GM12878 (cell line): ENCODE results near the gene CHTOP. TPM values are rescaled to one million over a fixed set of nuclear protein-coding genes. Genes with fewer than 3 reads are reported as not detected.

Experiments
- BACH1 ChIP-seq: fragments of 450-650 bp; IDR thresholded peaks from 2 replicates; pipeline ENCODE4 v1.6.1; 2017; ENCODE audit warnings: mild to moderate bottlenecking, borderline replicate concordance
- BCL11A ChIP-seq: IDR thresholded peaks from 2 replicates; pipeline ENCODE4 v1.6.1; 2011; ENCODE audit warnings: low read depth, low read length
- CREM ChIP-seq: IDR thresholded peaks from 2 replicates; pipeline ENCODE4 v1.6.1; 2014; ENCODE audit warnings: antibody characterized with exemption, low read depth
- ETV6 ChIP-seq, 2 experiments: fragments of 450-650 bp in 1 of 2; IDR thresholded peaks in 1 of 2; conservative IDR thresholded peaks in 1 of 2; 2 replicates each; pipeline ENCODE4 v1.6.1; 2014; ENCODE audit warnings: antibody characterized with exemption in 1 of 2, borderline replicate concordance in 1 of 2, low read depth in 1 of 2, mild to moderate bottlenecking in 1 of 2, moderate library complexity in 1 of 2
- IRF4 ChIP-seq: IDR thresholded peaks from 2 replicates; pipeline ENCODE4 v1.6.1; 2011; ENCODE audit warnings: low read depth, low read length
- PBX3 ChIP-seq: IDR thresholded peaks from 2 replicates; pipeline ENCODE4 v1.6.1; 2011; ENCODE audit warnings: mild to moderate bottlenecking, low read depth, low read length, moderate library complexity; ENCODE audit not compliant: insufficient replicate concordance
- POU2F2 ChIP-seq: IDR thresholded peaks from 3 replicates; pipeline ENCODE4 v1.6.1; 2011; ENCODE audit warnings: low read depth, mild to moderate bottlenecking, low read length, borderline replicate concordance
- RELB ChIP-seq: fragments of 450-650 bp; IDR thresholded peaks from 2 replicates; pipeline ENCODE4 v1.6.1; 2017; ENCODE audit warnings: low read depth, mild to moderate bottlenecking, moderate library complexity
- SMARCA5 ChIP-seq: fragments of 450-650 bp; IDR thresholded peaks from 2 replicates; pipeline ENCODE4 v1.6.1; 2017; ENCODE audit warnings: mild to moderate bottlenecking
- SREBF2 ChIP-seq: IDR thresholded peaks from 2 replicates; pipeline ENCODE4 v1.6.1; 2012; ENCODE audit warnings: mild to moderate bottlenecking, low read length
- SUZ12 ChIP-seq: fragments of 200-600 bp; sonication (generic); IDR thresholded peaks from one replicate; pipeline ENCODE4 v1.6.1; 2018; ENCODE audit warnings: antibody characterized with exemption, mild to moderate bottlenecking; ENCODE audit not compliant: unreplicated experiment
- TCF12 ChIP-seq: IDR thresholded peaks from 2 replicates; pipeline ENCODE4 v1.6.1; 2011; ENCODE audit warnings: low read depth, mild to moderate bottlenecking, low read length
- ZNF687 ChIP-seq: fragments of 450-650 bp; IDR thresholded peaks from 2 replicates; pipeline ENCODE4 v1.6.1; 2017; ENCODE audit warnings: mild to moderate bottlenecking, moderate library complexity
- polyA plus RNA-seq, 11 experiments: library from polyadenylated mRNA; depleted of rRNA in 4 of 11; unstranded in 6 of 11; stranded (reverse) in 5 of 11; fragments of >200 nt; fragmentation: Nextera tagmentation in 4 of 11; fragmentation: Illumina TruSeq in 1 of 11; extraction: Ambion mirVana in 4 of 11; extraction: Trizol in 1 of 11; gene quantifications; 1 replicate in 1 of 11; 2 replicates in 10 of 11; pipeline versions ENCODE4 v1.2.1 to v1.2.3, GENCODE V29; 2011 to 2016; ENCODE audit warnings: inconsistent platforms in 2 of 11, missing spikeins in 2 of 11, low read depth in 1 of 11
- total RNA-seq, 4 experiments: library from RNA; depleted of rRNA in 3 of 4; stranded (reverse); fragments of >200 nt in 3 of 4; fragmentation: Illumina TruSeq in 1 of 4; extraction: Trizol in 1 of 4; gene quantifications; 2 replicates each; pipeline versions ENCODE4 v1.2.1 to v1.2.3, GENCODE V29; 2013 to 2021

CHTOP gene
- total and polyA plus RNA-seq, 10 of the 15 experiments (the other 5 are each of a cell fraction or from before 2014, with no cell fraction given): 8.4 to 93.8 (median 52.3) TPM

GRCh38 chr1:153598309-153599172 lies 35.3 kb upstream of the CHTOP start (continued):
- TF ChIP-seq BACH1 (peak; percentile 18; the same call in 1 of the 2 replicates), SUZ12 (no peak), ZNF687 (0 out of 2 replicates have a peak, but pooled peaks have one; percentile 19), BCL11A (peak; percentile 80; the same call in 1 of the 2 replicates), SREBF2 (no peak), IRF4 (peak; percentile 83), CREM (peak; percentile 60), RELB (peak; percentile 48; the same call in 1 of the 2 replicates), PBX3 (peak; percentile 14), SMARCA5 (peak; percentile 26; the same call in 1 of the 2 replicates), POU2F2 (peak; percentile 89), TCF12 (peak; percentile 97), ETV6 (conservative IDR thresholded peaks at IDR 0.05 in 1 of 2, IDR thresholded peaks at IDR 0.05 in 1 of 2; ENCODE audit: borderline replicate concordance in 1 of 2, low read depth in 1 of 2) (peak in 1 of 2 experiments; percentile 53; a peak in 1 of 4 replicates)
